WTC11 (cell line): ENCODE results near the gene STARD9. TPM values are rescaled to one million over a fixed set of nuclear protein-coding genes. Genes with fewer than 3 reads are reported as not detected.

Experiments used
- ATAC-seq: fragments of 200-7000 bp; cut with Tn5 transposase; 2 replicates; pipeline ENCODE4 v1.10.0; 2021; ENCODE audit warnings: mild to moderate bottlenecking, moderate library complexity
- CTCF ChIA-PET: fragments of 300-600 bp; sonication (Branson Sonifier 250); formaldehyde crosslinking; loops from one replicate; lab custom pipeline; 2021; ENCODE audit warnings: antibody characterized with exemption; lab: Charles Lee
- POLR2A ChIA-PET: fragments of 350-600 bp; sonication (Branson Sonifier 250); formaldehyde crosslinking; loops from one replicate; lab custom pipeline; 2021; ENCODE audit warnings: antibody characterized with exemption; lab: Charles Lee
- DNase-seq: peaks from one replicate; pipeline ENCODE4 v3.0.0; 2021; ENCODE audit warnings: low spot score
- H3K27ac Mint-ChIP-seq: 2 replicates; pipeline ENCODE4 v1.8.0; 2021; ENCODE audit warnings: mixed read lengths
- H3K27me3 Mint-ChIP-seq: 2 replicates; pipeline ENCODE4 v1.8.0; 2021; ENCODE audit warnings: low read depth, mild to moderate bottlenecking, moderate library complexity, mixed read lengths
- H3K36me3 Mint-ChIP-seq: 2 replicates; pipeline ENCODE4 v1.8.0; 2021; ENCODE audit warnings: mixed read lengths
- H3K4me1 Mint-ChIP-seq: 2 replicates; pipeline ENCODE4 v1.8.0; 2022; ENCODE audit warnings: mixed read lengths
- H3K4me3 Mint-ChIP-seq: 2 replicates; pipeline ENCODE4 v1.8.0; 2021; ENCODE audit warnings: mild to moderate bottlenecking, moderate library complexity, mixed read lengths
- H3K9me3 Mint-ChIP-seq: 2 replicates; pipeline ENCODE4 v1.8.0; 2021; ENCODE audit warnings: mixed read lengths
- AR ChIP-seq: fragments of 250-450 bp; sonication (Bioruptor Pico); IDR thresholded peaks from 2 replicates; pipeline ENCODE4 v1.9.0; 2021; ENCODE audit warnings: mild to moderate bottlenecking
- ATF1 ChIP-seq: sonication (generic); formaldehyde crosslinking; IDR thresholded peaks from 2 replicates; pipeline ENCODE4 v1.8.1; 2023; ENCODE audit warnings: mild to moderate bottlenecking, moderate library complexity, missing genetic modification reagents
- ATF3 ChIP-seq: sonication (generic); formaldehyde crosslinking; conservative IDR thresholded peaks from 2 replicates; pipeline ENCODE4 v1.8.1; 2022; ENCODE audit warnings: mild to moderate bottlenecking, missing genetic modification reagents
- ERG ChIP-seq: fragments of 250-450 bp; sonication (Bioruptor Pico); IDR thresholded peaks from 2 replicates; pipeline ENCODE4 v1.8.0; 2021; ENCODE audit warnings: mild to moderate bottlenecking
- JUN ChIP-seq: sonication (generic); formaldehyde crosslinking; IDR thresholded peaks from 2 replicates; pipeline ENCODE4 v1.8.0; 2023; ENCODE audit warnings: mild to moderate bottlenecking, missing genetic modification reagents
- KAT7 ChIP-seq: sonication (generic); formaldehyde crosslinking; IDR thresholded peaks from 2 replicates; pipeline ENCODE4 v1.8.1; 2023; ENCODE audit warnings: missing genetic modification reagents, mild to moderate bottlenecking, borderline replicate concordance
- NFATC4 ChIP-seq: fragments of 250-450 bp; sonication (Bioruptor Pico); IDR thresholded peaks from 2 replicates; pipeline ENCODE4 v1.9.0; 2021; ENCODE audit warnings: mild to moderate bottlenecking
- NFYB ChIP-seq: sonication (generic); formaldehyde crosslinking; conservative IDR thresholded peaks from 2 replicates; pipeline ENCODE4 v1.8.0; 2022; ENCODE audit warnings: low read depth, missing genetic modification reagents
- NR1H2 ChIP-seq: sonication (generic); formaldehyde crosslinking; IDR thresholded peaks from 2 replicates; pipeline ENCODE4 v1.9.0; 2021; ENCODE audit warnings: mild to moderate bottlenecking, moderate library complexity, missing genetic modification reagents
- NR3C1 ChIP-seq: sonication (generic); formaldehyde crosslinking; conservative IDR thresholded peaks from 2 replicates; pipeline ENCODE4 v1.8.1; 2023; ENCODE audit warnings: low read depth, mild to moderate bottlenecking, missing genetic modification reagents
- USF1 ChIP-seq: sonication (generic); formaldehyde crosslinking; IDR thresholded peaks from 2 replicates; pipeline ENCODE4 v1.8.0; 2022; ENCODE audit warnings: mild to moderate bottlenecking, missing genetic modification reagents
- ZNF219 ChIP-seq: sonication (generic); formaldehyde crosslinking; IDR thresholded peaks from 2 replicates; pipeline ENCODE4 v1.8.0; 2023; ENCODE audit warnings: missing genetic modification reagents, mild to moderate bottlenecking, borderline replicate concordance
- ZNF263 ChIP-seq: sonication (generic); formaldehyde crosslinking; IDR thresholded peaks from 2 replicates; pipeline ENCODE4 v1.8.1; 2022; ENCODE audit warnings: low read depth, mild to moderate bottlenecking, moderate library complexity, missing genetic modification reagents
- ZNF423 ChIP-seq: fragments of 250-450 bp; sonication (Bioruptor Pico); IDR thresholded peaks from 2 replicates; pipeline ENCODE4 v2.1.2; 2022; ENCODE audit warnings: mild to moderate bottlenecking, moderate library complexity
- ZSCAN18 ChIP-seq: fragments of 250-450 bp; sonication (Bioruptor Pico); IDR thresholded peaks from 2 replicates; pipeline ENCODE4 v2.1.2; 2022; ENCODE audit warnings: mild to moderate bottlenecking, moderate library complexity
- total RNA-seq: library from RNA; stranded (reverse); gene quantifications from 3 replicates; pipeline ENCODE4 v1.2.3, GENCODE V29; 2021
- TF ChIP-seq, protein P1 (sequence below): sonication (generic); formaldehyde crosslinking; IDR thresholded peaks from 2 replicates; pipeline ENCODE4 v1.8.0; 2022; ENCODE audit warnings: mild to moderate bottlenecking, missing genetic modification reagents

Gene STARD9
- total RNA-seq, 1 experiment from 2014 or later, result 5.7 TPM

- ATAC-seq (no peak), DNase-seq (no peak)
- H3K4me1 Mint-ChIP-seq, result peaks cover 26% of the 10 kb centered on the region
- ChIA-PET CTCF (no interaction called here), POLR2A (no interaction called here)
- H3K9me3 Mint-ChIP-seq, result no peaks in the 10 kb centered on the region
- H3K27me3 Mint-ChIP-seq, result no peaks in the 10 kb centered on the region
- no peak for TF ChIP-seq NR3C1 (CRISPR knock-in tag)
- no peak for TF ChIP-seq ZNF219 (CRISPR knock-in tag)
- TF ChIP-seq KAT7 (CRISPR knock-in tag), result no peak
- TF ChIP-seq, protein P1, sequence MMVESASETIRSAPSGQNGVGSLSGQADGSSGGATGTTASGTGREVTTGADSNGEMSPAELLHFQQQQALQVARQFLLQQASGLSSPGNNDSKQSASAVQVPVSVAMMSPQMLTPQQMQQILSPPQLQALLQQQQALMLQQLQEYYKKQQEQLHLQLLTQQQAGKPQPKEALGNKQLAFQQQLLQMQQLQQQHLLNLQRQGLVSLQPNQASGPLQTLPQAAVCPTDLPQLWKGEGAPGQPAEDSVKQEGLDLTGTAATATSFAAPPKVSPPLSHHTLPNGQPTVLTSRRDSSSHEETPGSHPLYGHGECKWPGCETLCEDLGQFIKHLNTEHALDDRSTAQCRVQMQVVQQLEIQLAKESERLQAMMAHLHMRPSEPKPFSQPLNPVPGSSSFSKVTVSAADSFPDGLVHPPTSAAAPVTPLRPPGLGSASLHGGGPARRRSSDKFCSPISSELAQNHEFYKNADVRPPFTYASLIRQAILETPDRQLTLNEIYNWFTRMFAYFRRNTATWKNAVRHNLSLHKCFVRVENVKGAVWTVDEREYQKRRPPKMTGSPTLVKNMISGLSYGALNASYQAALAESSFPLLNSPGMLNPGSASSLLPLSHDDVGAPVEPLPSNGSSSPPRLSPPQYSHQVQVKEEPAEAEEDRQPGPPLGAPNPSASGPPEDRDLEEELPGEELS (CRISPR knock-in tag), result no peak
- no peak for TF ChIP-seq ATF3
- no peak for TF ChIP-seq JUN (CRISPR knock-in tag)
- TF ChIP-seq ZNF263 (CRISPR knock-in tag), result no peak
- no peak for TF ChIP-seq ZSCAN18 (CRISPR knock-in tag)
- no peak for TF ChIP-seq AR (CRISPR knock-in tag)
- TF ChIP-seq NFYB (CRISPR knock-in tag), result no peak
- no peaks in the 10 kb centered on the region for H3K36me3 Mint-ChIP-seq
- no peak overlapping the region for H3K27ac Mint-ChIP-seq
- H3K4me3 Mint-ChIP-seq, result no peak overlapping the region
These were observed 46.9 kb downstream of the STARD9 start for GRCh38 chr15:42621996-42622925.

DNA sequence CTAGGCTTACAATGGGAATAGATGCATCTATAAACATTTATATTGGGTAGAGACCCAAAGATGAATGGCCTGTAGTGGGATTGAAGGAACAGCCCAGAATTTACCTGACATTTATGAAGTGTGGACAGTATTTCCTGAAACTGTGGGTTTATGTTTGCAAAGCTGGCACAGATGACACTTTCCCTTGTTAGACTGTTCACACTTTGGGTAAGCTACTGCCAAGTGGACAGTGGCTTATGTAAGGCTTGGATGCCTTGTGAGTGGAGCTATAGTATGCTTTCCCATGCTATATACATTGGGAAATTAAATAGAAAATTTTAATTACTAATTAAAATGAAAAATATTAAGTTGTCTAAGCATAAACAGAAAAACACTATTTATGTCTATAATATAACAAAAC, 48.5 kb downstream of the STARD9 start:
- CTCF ChIA-PET, result no interaction called here
- H3K36me3 Mint-ChIP-seq, result no peaks in the 10 kb centered on the region
- no peak for TF ChIP-seq NFATC4 (CRISPR knock-in tag)
- TF ChIP-seq USF1 (CRISPR knock-in tag), result no peak
- TF ChIP-seq ERG (CRISPR knock-in tag), result no peak
- no peak for TF ChIP-seq ZNF423 (CRISPR knock-in tag)
- no peak for TF ChIP-seq ATF1 (CRISPR knock-in tag)
- no peak for TF ChIP-seq NR1H2 (CRISPR knock-in tag)
- TF ChIP-seq, all 79 proteins: peak for 0
- POLR2A ChIA-PET, result no interaction called here
- Mint-ChIP-seq H3K27me3 (no peaks in the 10 kb centered on the region), H3K4me3 (no peak overlapping the region), H3K27ac (no peak overlapping the region), H3K4me1 (peaks cover 22% of the 10 kb centered on the region), H3K9me3 (peaks cover 7% of the 10 kb centered on the region; the same call in 1 of the 2 replicates)
- DNase-seq (no peak), ATAC-seq (no peak)
